Skeletal muscle cell (primary cell): ENCODE data around the gene LTBP1.

Experiments
- DNase-seq: peaks from one replicate; pipeline ENCODE4 v3.0.0-alpha.2; 2010; ENCODE audit warnings: low read depth
- H3K4me3 ChIP-seq: 2 replicates; pipeline ENCODE4 v1.5.1; 2011; ENCODE audit warnings: low read depth, mild to moderate bottlenecking, control low read depth, low read length, moderate library complexity

LTBP1 gene

DNA sequence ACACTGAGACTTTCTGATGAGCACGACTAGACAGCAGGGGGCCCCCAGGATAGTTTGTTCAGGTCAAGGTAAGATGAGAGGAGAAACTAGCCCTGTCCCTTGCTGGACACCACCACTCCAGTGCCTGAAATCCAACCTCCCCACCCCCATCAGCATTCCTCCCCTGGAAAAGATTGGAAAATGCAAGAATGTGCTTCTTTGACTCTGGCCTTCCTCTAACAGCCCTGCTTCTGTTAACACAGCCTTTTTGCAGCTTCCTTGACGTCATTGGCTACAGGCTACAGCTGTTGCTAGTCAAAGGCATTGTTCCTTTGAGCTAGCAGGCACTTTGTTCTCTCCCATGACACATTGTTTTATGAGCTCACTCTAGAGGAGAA, 20.1 kb upstream of the LTBP1 start:
- peak; percentile 55 for DNase-seq
- H3K4me3 ChIP-seq = no peak overlapping the region

- no peak for DNase-seq
- H3K4me3 ChIP-seq = no peak overlapping the region
Observed at GRCh38 chr2:32930436-32930835, 16.3 kb upstream of the LTBP1 start.

GRCh38 chr2:32931519-32931918, 15.2 kb upstream of the LTBP1 start:
- no peak for DNase-seq
- H3K4me3 ChIP-seq = no peak overlapping the region

GRCh38 chr2:32931945-32932709, 14.6 kb upstream of the LTBP1 start:
- no peak for DNase-seq
- H3K4me3 ChIP-seq = no peak overlapping the region

DNA sequence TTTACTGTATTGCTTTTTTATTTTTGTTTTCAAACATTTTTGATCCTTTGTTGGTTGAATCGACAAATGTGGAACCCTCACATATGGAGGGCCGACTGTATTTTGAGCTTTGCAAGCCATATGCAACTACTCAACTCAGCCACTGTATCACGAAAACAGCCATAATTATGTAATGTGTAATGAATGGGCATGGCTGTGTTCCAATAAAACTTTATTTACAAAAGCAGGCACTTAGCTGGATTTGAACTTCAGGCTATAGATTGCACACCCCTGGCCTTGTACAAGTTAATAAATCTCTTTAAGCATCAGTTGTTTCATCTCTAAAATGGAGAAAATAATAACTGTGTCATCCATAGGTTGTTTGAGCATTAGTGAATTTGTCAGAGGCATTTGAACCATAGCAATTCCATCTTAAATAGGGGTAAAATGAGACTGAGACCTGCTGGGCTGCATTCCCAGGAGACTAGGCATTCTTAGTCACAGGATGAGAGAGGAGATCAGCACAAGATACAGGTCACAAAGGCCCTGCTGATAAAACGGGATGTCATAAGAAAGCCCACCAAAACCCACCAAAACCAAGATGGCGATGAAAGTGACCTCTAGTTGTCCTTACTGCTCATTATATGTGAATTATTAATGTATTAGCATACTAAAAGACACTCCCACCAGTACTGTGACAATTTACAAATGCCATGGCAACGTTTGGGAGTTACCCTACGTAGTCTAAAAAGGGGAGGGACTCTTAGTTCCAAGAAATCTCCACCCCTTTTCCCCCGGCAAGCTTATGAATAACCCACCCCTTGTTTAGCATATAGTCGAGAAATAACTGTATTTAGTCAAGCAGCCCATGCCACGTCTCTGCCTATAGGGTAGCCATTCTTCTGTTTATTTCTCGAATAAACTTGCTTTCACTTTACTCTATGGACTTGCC, 13.7 kb upstream of the LTBP1 start:
- DNase-seq = no peak

GRCh38 chr2:32933756-32934095, 13.0 kb upstream of the LTBP1 start:
- DNase-seq = no peak

More for the DNA sequence above, 13.7 kb upstream of the LTBP1 start:
- H3K4me3 ChIP-seq = no peak overlapping the region

GRCh38 chr2:32937602-32938448, 8.9 kb upstream of the LTBP1 start:
- DNase-seq = no peak
- H3K4me3 ChIP-seq = no peak overlapping the region

More at GRCh38 chr2:32933756-32934095, 13.0 kb upstream of the LTBP1 start:
- H3K4me3 ChIP-seq = no peak overlapping the region

GRCh38 chr2:32938934-32939333, 7.8 kb upstream of the LTBP1 start:
- DNase-seq = no peak
- H3K4me3 ChIP-seq = no peak overlapping the region

DNA sequence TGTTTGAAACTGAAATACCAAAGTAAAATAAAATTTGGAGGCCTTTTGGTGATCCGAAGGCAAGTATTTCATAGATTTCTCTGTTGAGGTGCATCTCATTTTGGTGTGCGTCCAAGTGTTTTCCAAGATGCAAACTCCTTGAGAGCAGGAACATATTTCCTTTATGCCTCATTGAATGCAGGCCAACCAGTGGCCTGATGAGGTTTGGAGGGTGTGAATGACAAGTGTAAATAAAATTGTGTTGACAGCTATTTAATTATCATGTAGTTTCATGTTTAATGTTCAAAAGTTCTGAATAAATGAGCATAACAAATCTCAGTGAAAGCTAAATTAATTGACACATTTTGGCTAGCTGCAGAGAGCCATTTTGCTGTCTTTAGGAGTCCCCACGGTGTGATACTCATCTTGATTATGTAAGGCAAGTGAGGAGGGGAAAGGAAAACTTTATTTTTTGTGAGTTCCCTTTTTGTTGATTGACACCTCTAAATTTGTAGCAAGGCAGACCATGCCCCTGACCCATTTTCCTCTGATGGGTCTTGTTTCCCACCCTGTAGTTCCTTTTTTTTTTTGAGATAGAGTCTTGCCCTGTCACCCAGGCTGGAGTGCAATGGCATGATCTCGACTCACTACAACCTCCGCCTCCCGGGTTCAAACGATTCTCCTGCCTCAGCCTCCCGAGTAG, 6.3 kb upstream of the LTBP1 start:
- H3K4me3 ChIP-seq = no peak overlapping the region
- no peak for DNase-seq

- no peak for DNase-seq
- H3K4me3 ChIP-seq = no peak overlapping the region
Observed at GRCh38 chr2:32941944-32942690, 4.6 kb upstream of the LTBP1 start.

DNA sequence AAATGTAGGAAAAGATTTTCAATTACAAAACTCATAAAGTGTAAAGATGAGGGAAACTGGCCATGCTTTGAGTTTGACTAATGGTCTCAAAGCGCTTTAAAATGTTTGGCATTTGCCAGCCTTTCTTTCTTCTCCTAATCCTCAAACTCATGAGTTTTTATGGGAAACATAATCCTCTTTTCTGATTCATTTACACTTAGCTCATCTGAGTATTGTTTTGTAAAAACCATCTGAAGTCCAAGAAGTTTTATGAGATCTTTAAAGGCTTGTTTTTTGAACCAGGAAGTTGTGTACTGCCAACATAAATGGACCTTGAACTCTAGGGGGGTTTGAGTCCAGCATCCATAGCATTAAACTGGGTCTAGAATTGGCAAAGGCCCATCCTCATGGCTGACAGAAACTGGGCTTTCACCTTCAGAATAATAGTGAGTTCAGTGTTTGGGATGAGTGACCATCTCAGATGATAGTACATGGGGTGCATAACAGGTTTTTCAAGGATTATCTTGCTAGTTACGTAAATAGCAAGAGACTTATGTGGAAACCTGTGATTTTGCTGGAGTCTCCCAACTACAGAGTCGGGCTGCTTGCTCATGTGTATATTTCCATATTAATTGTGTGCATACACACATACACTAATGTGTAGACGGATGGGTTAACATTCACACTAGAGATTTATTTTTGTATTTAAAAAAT, 3.8 kb upstream of the LTBP1 start:
- no peak for DNase-seq
- H3K4me3 ChIP-seq = no peak overlapping the region

DNA sequence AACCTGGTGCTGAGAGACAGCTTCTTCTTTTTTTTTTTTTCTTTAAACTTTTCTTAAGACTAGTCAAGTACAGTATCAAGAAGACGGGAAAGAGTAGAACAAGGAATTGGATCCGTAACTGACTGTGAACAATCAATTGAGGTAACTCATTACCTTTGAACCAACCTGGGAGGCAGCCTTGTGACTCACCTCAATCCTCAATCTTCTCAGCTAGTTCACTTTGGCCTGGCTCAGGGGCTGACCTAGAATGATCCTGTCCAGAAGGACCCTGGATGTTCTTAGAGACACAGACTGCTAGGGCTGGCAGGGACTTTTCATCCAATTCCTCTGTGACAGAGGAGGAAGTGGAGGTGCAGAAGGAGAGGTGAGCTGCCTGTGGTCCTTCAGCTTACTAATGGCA, 1.5 kb upstream of the LTBP1 start:
- no peak overlapping the region for H3K4me3 ChIP-seq
- no peak for DNase-seq

- DNase-seq = no peak
- H3K4me3 ChIP-seq = peak overlapping the region; percentile 64
Observed at GRCh38 chr2:32947076-32947483, 327 bp downstream of the LTBP1 start.

- H3K4me3 ChIP-seq = peak overlapping the region; percentile 64
- no peak for DNase-seq
Observed at GRCh38 chr2:32947484-32948143, 861 bp downstream of the LTBP1 start.

DNA sequence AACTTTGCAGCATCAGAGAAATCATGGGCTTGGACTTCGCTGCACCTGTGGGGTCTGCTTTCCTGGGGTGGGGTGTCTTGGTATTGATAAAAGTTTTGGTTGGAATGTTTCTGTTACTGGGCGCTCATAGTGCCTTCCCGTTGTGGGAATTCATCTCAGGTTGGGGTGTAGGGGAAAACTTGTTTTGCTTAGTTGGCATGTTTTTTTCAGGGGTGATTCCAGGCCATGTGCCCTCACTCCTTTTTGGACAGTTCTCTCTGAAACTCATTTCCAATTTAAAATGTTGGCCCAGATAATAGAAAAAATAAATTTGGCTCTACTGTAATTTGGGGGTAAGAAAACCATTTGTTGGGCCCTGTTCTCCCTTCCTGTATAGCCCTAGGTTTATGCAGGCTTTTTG, 1.5 kb downstream of the LTBP1 start:
- peak overlapping the region; percentile 64 for H3K4me3 ChIP-seq
- DNase-seq = no peak

GRCh38 chr2:32949260-32949659, 2.5 kb downstream of the LTBP1 start:
- DNase-seq = no peak
- no peak overlapping the region for H3K4me3 ChIP-seq

DNA sequence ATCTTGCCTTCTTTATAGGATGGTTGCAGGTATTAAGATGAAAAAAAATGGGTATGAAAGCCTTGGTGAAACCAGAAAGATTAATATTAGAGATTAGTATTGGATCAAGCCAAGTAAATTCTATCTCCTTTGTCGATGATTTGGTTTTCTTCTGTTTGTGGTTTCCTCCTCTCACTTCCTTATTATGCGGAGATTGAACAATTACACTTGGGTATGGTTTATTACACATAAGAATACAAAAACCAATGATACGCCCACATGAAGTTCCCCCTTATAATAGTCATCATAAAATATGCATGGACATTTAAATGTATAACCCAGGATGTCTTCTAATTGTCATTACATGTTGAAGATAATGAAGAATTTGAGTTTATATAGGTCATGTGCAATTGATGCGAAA, 4.9 kb downstream of the LTBP1 start:
- no peak for DNase-seq
- H3K4me3 ChIP-seq = no peak overlapping the region
